Endodermal cell (in vitro differentiated cells): ENCODE measurements around the gene NKAIN1. TPM values are rescaled to one million over a fixed set of nuclear protein-coding genes. Genes with fewer than 3 reads are reported as not detected.
"Not testable (repeated sequence)": the region's sequence is repeated elsewhere in the genome, so short reads cannot be mapped to it uniquely, and the experiment has no call there.

Experiments
- DNase-seq: peaks from one replicate; pipeline ENCODE4 v3.0.0-alpha.2; 2017
- H3K27ac ChIP-seq: 2 replicates; pipeline ENCODE4 v1.5.1; 2013; ENCODE audit warnings: mild to moderate bottlenecking, low read depth, low read length, moderate library complexity
- H3K27me3 ChIP-seq: 2 replicates; pipeline ENCODE4 v1.6.1; 2013; ENCODE audit warnings: mild to moderate bottlenecking, low read length, moderate library complexity; ENCODE audit not compliant: insufficient read depth, control insufficient read depth, poor library complexity, severe bottlenecking
- H3K36me3 ChIP-seq: 2 replicates; pipeline ENCODE4 v1.7.0; 2013; ENCODE audit warnings: mild to moderate bottlenecking, low read length, moderate library complexity; ENCODE audit not compliant: control insufficient read depth, insufficient read depth
- H3K4me1 ChIP-seq: one replicate; pipeline ENCODE4 v1.7.0; 2013; ENCODE audit warnings: low read length; ENCODE audit not compliant: control insufficient read depth, insufficient read depth
- H3K4me3 ChIP-seq: 2 replicates; pipeline ENCODE4 v1.5.1; 2013; ENCODE audit warnings: mild to moderate bottlenecking, low read length, moderate library complexity
- H3K9ac ChIP-seq: 2 replicates; pipeline ENCODE4 v1.6.1; 2013; ENCODE audit warnings: mild to moderate bottlenecking, low read length, moderate library complexity; ENCODE audit not compliant: poor library complexity, severe bottlenecking; ENCODE audit errors: extremely low read depth
- H3K9me3 ChIP-seq: 2 replicates; pipeline ENCODE4 v1.6.1; 2013; ENCODE audit warnings: mild to moderate bottlenecking, low read length, moderate library complexity; ENCODE audit not compliant: control insufficient read depth
- H3K27ac Mint-ChIP-seq: 2 replicates; pipeline ENCODE4 v1.8.0; 2020; ENCODE audit warnings: mixed read lengths
- H3K27me3 Mint-ChIP-seq: 2 replicates; pipeline ENCODE4 v1.8.0; 2021; ENCODE audit warnings: mild to moderate bottlenecking, mixed read lengths; ENCODE audit not compliant: insufficient read depth
- H3K36me3 Mint-ChIP-seq: 2 replicates; pipeline ENCODE4 v1.8.0; 2020; ENCODE audit warnings: low read depth, mixed read lengths
- H3K4me1 Mint-ChIP-seq: 2 replicates; pipeline ENCODE4 v1.8.0; 2020; ENCODE audit warnings: mixed read lengths
- H3K4me3 Mint-ChIP-seq: 2 replicates; pipeline ENCODE4 v1.8.0; 2020; ENCODE audit warnings: mild to moderate bottlenecking, moderate library complexity, mixed read lengths
- H3K9me3 Mint-ChIP-seq: 2 replicates; pipeline ENCODE4 v1.8.0; 2020; ENCODE audit warnings: mild to moderate bottlenecking, mixed read lengths
- CTCF ChIP-seq: fragments of 200-600 bp; sonication (generic); conservative IDR thresholded peaks from 2 replicates; pipeline ENCODE4 v1.5.0; 2021; ENCODE audit warnings: antibody characterized with exemption, mild to moderate bottlenecking
- WGBS, 2 experiments: methylation state at CpG; one replicate each; pipeline versions ENCODE4 v1.1.5 to v1.1.7; 2013; ENCODE audit warnings: missing lambda C conversion rate in 2 of 2, mixed read lengths in 1 of 2; ENCODE audit not compliant: insufficient coverage in 1 of 2, insufficient read length in 1 of 2; 5-methylcytosine and 5-hydroxymethylcytosine counted together
- total RNA-seq, 2 donors: library from RNA; stranded (reverse); fragmentation: NEBNext Ultra II Directional in 1 of 2; extraction: Animal tissue kit (Norgen Biotek cat#: 25700) in 1 of 2; gene quantifications; 2 replicates in 1 of 2; 3 replicates in 1 of 2; pipeline ENCODE4 v1.2.1, GENCODE V29; 2021

The NKAIN1 gene
- total RNA-seq, 2 donors from 2014 or later, result 7.0 to 13.2 TPM

- Histone ChIP-seq H3K27me3 (no peaks in the 10 kb centered on the region), H3K4me1 (no peaks in the 10 kb centered on the region), H3K4me3 (no peak overlapping the region), H3K27ac (peak overlapping the region; percentile 97), H3K9me3 (no peaks in the 10 kb centered on the region), H3K36me3 (no peaks in the 10 kb centered on the region), H3K9ac (no peak overlapping the region)
- 89 to 96% methylated on average over 7 of the region's 7 CpGs for WGBS, 2 experiments
- Mint-ChIP-seq H3K27ac (no peak overlapping the region), H3K36me3 (no peaks in the 10 kb centered on the region), H3K27me3 (no peaks in the 10 kb centered on the region), H3K4me1 (peaks cover 5% of the 10 kb centered on the region), H3K4me3 (no peak overlapping the region), H3K9me3 (no peaks in the 10 kb centered on the region)
- DNase-seq, result no peak
- TF ChIP-seq CTCF, result no peak
Observed at GRCh38 chr1:31198150-31198549, 41.5 kb downstream of the NKAIN1 start.

GRCh38 chr1:31196685-31197084, 43.0 kb downstream of the NKAIN1 start:
- no peak overlapping the region for H3K4me3 Mint-ChIP-seq
- H3K27ac Mint-ChIP-seq, result no peak overlapping the region
- 95% methylated on average over 2 of the region's 2 CpGs; no CpG with 5 or more reads in 1 of the 2 experiments for WGBS, 2 experiments
- no peaks in the 10 kb centered on the region for H3K36me3 Mint-ChIP-seq
- Histone ChIP-seq H3K9ac (no peak overlapping the region), H3K4me3 (no peak overlapping the region), H3K27me3 (no peaks in the 10 kb centered on the region), H3K4me1 (no peaks in the 10 kb centered on the region), H3K9me3 (no peaks in the 10 kb centered on the region), H3K36me3 (no peaks in the 10 kb centered on the region), H3K27ac (no peak overlapping the region)
- H3K9me3 Mint-ChIP-seq, result no peaks in the 10 kb centered on the region
- no peak for DNase-seq
- no peak for TF ChIP-seq CTCF
- no peaks in the 10 kb centered on the region for H3K27me3 Mint-ChIP-seq
- peaks cover 5% of the 10 kb centered on the region for H3K4me1 Mint-ChIP-seq

- H3K9me3 ChIP-seq, H3K9me3 Mint-ChIP-seq, H3K4me3 ChIP-seq, H3K36me3 ChIP-seq, H3K4me1 Mint-ChIP-seq, H3K27ac ChIP-seq, H3K27me3 ChIP-seq, DNase-seq, H3K4me3 Mint-ChIP-seq, H3K27ac Mint-ChIP-seq, H3K9ac ChIP-seq, H3K4me1 ChIP-seq, H3K27me3 Mint-ChIP-seq, H3K36me3 Mint-ChIP-seq: not testable (repeated sequence)
- peak; percentile 59 for TF ChIP-seq CTCF
- WGBS, 2 experiments, result 73 to 86% methylated on average over 8 to 10 of the region's 10 CpGs
Observed at GRCh38 chr1:31195267-31195666, 44.4 kb downstream of the NKAIN1 start.
